Activated CD4-positive, alpha-beta T cell treated with anti-CD3 and anti-CD28 coated beads for 36 hours (primary cell): ENCODE measurements around the gene CCDC18. TPM values are rescaled to one million over a fixed set of nuclear protein-coding genes. Genes with fewer than 3 reads are reported as not detected.
"Not testable (repeated sequence)": the region's sequence is repeated elsewhere in the genome, so short reads cannot be mapped to it uniquely, and the experiment has no call there.

ENCODE experiments used
- ATAC-seq: fragments of 200-7000 bp; cut with Tn5 transposase; one replicate; pipeline ENCODE4 v1.10.0; 2021; ENCODE audit warnings: mild to moderate bottlenecking, moderate library complexity
- CTCF ChIA-PET: fragments of 350-600 bp; sonication (Branson Sonifier 250); formaldehyde crosslinking; loops from one replicate; lab custom pipeline; 2021; ENCODE audit warnings: antibody characterized with exemption; lab: Charles Lee
- POLR2A ChIA-PET: fragments of 350-600 bp; sonication (Branson Sonifier 250); formaldehyde crosslinking; loops from one replicate; lab custom pipeline; 2021; ENCODE audit warnings: antibody characterized with exemption, inconsistent platforms; lab: Charles Lee
- DNase-seq: peaks from one replicate; pipeline ENCODE4 v3.0.0-alpha.2; 2020
- H3K27ac Mint-ChIP-seq: one replicate; pipeline ENCODE4 v1.8.0; 2021; ENCODE audit warnings: mixed read lengths
- H3K27me3 Mint-ChIP-seq: one replicate; pipeline ENCODE4 v1.8.0; 2021; ENCODE audit warnings: mixed read lengths
- H3K36me3 Mint-ChIP-seq: one replicate; pipeline ENCODE4 v1.8.0; 2021; ENCODE audit warnings: low read depth, mixed read lengths
- H3K4me1 Mint-ChIP-seq: one replicate; pipeline ENCODE4 v1.8.0; 2021; ENCODE audit warnings: mixed read lengths
- H3K4me3 Mint-ChIP-seq: one replicate; pipeline ENCODE4 v1.8.0; 2021; ENCODE audit warnings: mild to moderate bottlenecking, moderate library complexity, mixed read lengths
- H3K9me3 Mint-ChIP-seq: one replicate; pipeline ENCODE4 v1.8.0; 2021; ENCODE audit warnings: low read depth, mixed read lengths
- intact Hi-C, 2 experiments: fragments of 100-400 bp; cut with DNase I in 1 of 2; cut with micrococcal nuclease in 1 of 2; formaldehyde crosslinking; loops; one replicate each; pipeline versions ENCODE4 v1.14.2 to v1.15.1; 2022 to 2024; cut with DNase I, micrococcal nuclease
- total RNA-seq, 2 experiments: library from RNA; stranded (reverse); gene quantifications; one replicate each; pipeline ENCODE4 v1.2.3, GENCODE V29; 2021

The CCDC18 gene
- total RNA-seq, 2 experiments from 2014 or later, result 18.8 to 23.9 TPM

DNA sequence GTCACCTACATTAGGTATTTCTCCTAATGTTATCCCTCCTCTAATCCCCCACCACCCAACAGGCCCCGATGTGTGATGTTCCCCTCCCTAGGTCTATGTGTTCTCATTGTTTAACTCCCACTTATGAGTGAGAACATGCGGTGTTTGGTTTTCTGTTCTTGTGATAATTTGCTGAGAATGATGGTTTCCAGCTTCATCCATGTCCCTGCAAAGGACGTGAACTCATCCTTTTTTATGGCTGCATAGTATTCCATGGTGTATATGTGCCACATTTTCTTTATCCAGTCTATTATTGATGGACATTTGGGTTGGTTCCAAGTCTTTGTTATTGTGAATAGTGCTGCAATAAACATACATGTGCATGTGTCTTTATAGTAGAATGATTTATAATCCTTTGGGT is 80.2 kb downstream of the CCDC18 start:
- H3K36me3 Mint-ChIP-seq, result peaks cover 44% of the 10 kb centered on the region
- DNase-seq, ATAC-seq, H3K4me3 Mint-ChIP-seq, H3K4me1 Mint-ChIP-seq, intact Hi-C loops, H3K27ac Mint-ChIP-seq, CTCF ChIA-PET, POLR2A ChIA-PET, H3K27me3 Mint-ChIP-seq: not testable (repeated sequence)
- peaks cover 21% of the 10 kb centered on the region for H3K9me3 Mint-ChIP-seq

DNA sequence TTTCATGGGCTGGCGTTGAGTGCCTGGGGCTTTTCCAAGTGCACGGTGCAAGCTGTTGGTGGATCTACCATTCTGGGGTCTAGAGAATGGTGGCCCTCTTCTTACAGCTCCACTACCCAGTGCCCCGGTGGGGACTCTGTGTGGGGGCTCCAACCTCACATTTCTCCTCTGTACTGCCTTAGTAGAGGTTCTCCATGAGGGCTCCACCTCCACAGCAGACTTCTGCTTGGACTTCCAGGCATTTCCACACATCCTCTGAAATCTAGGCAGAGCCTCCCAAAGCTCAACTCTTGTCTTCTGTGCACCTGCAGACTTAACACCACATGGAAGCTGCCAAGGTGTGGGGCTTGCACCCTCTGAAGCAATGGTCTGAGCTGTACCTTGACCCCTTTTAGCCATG is 82.1 kb downstream of the CCDC18 start:
- Mint-ChIP-seq H3K36me3 (peaks cover 62% of the 10 kb centered on the region), H3K4me3 (no peak overlapping the region), H3K27me3 (no peaks in the 10 kb centered on the region), H3K27ac (no peak overlapping the region), H3K4me1 (no peaks in the 10 kb centered on the region), H3K9me3 (peaks cover 27% of the 10 kb centered on the region)
- no peak for ATAC-seq
- no peak for DNase-seq
- CTCF ChIA-PET, result no interaction called here
- POLR2A ChIA-PET, result no interaction called here
- intact Hi-C loops, result no loop called here

DNA sequence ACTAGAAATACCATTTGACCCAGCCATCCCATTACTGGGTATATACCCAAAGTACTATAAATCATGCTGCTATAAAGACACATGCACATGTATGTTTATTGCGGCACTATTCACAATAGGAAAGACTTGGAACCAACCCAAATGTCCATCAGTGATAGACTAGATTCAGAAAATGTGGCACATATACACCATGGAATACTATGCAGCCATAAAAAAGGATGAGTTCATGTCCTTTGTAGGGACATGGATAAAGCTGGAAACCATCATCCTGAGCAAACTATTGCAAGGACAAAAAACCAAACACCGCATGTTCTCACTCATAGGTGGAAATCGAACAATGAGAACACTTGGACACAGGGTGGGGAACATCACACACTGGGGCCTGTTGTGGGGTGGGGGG is 88.4 kb downstream of the CCDC18 start:
- H3K9me3 Mint-ChIP-seq, intact Hi-C loops, ATAC-seq, DNase-seq, H3K27me3 Mint-ChIP-seq, POLR2A ChIA-PET, H3K4me3 Mint-ChIP-seq, H3K27ac Mint-ChIP-seq, H3K4me1 Mint-ChIP-seq: not testable (repeated sequence)
- CTCF ChIA-PET, result interaction anchor here (0.8 kb wide), 1 partner anchor 35 kb away, joined by 3 read pairs; no protein-coding TSS in a partner anchor
- peaks cover 41% of the 10 kb centered on the region for H3K36me3 Mint-ChIP-seq

DNA sequence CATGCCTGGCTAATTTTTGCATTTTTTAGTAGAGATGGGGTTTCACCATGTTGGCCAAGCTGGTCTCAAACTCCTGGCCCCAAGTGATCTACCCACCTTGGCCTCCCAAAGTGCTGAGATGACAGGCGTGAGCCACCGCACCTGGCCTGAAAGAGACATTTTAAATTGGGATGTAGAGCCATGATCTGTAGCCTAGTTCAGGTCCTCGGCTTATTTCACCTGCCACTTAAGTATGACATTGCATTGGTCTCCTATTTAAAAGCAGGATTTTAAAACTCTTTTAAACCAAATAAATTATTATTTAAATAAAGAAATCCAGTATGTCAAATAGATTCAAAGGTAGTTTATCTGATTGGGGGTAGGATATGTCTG is 94.7 kb downstream of the CCDC18 start:
- H3K36me3 Mint-ChIP-seq, result peaks cover 12% of the 10 kb centered on the region
- H3K4me3 Mint-ChIP-seq, ATAC-seq, H3K27me3 Mint-ChIP-seq, POLR2A ChIA-PET, DNase-seq, intact Hi-C loops, H3K4me1 Mint-ChIP-seq, H3K27ac Mint-ChIP-seq, H3K9me3 Mint-ChIP-seq: not testable (repeated sequence)
- CTCF ChIA-PET, result interaction anchor here (0.6 to 1.3 kb wide), 5 partner anchors 16 to 444 kb away, joined by 3 to 4 read pairs (median 4); partner anchors contain the start of gene RPL5

DNA sequence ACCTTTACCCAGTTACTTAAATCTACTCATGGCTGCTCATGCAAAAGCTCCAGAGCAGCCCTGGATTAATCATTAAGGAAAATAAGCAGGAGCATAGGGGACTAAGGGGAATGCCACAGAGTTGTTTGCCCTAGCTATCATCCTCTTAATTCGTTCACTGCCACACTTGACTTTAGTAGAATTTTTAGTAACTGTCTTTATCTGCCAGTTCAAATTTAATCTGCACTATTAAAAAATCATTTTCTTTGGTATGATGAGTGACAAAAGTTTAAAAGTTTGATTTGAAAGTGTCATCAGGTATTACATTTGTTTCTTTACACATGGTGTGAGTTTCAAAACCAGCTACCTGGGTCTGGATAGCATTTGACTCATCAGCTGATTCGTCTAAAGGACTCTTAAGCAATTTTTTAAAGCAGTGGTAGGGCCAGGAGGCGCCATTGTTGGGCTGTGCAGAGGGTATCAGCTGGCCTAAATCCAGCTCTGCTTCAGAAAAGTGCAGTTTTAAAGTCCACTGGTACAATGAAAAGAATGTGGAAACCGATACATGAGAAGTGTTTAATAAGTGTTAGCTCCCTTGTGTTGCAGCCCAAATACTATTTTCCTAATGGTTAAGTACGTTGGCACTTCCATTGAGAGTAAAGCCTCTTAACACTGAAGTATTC is 95.2 kb downstream of the CCDC18 start:
- ATAC-seq (no peak), DNase-seq (no peak)
- intact Hi-C loops, result no loop called here
- H3K4me3 Mint-ChIP-seq, result no peak overlapping the region
- peaks cover 17% of the 10 kb centered on the region for H3K36me3 Mint-ChIP-seq
- ChIA-PET CTCF (interaction anchor here (0.6 to 1.3 kb wide), 5 partner anchors 17 to 444 kb away, joined by 3 to 4 read pairs (median 4); partner anchors contain the start of gene RPL5), POLR2A (no interaction called here)
- H3K27ac Mint-ChIP-seq, result no peak overlapping the region
- no peaks in the 10 kb centered on the region for H3K27me3 Mint-ChIP-seq
- no peaks in the 10 kb centered on the region for H3K4me1 Mint-ChIP-seq
- peaks cover 7% of the 10 kb centered on the region for H3K9me3 Mint-ChIP-seq

DNA sequence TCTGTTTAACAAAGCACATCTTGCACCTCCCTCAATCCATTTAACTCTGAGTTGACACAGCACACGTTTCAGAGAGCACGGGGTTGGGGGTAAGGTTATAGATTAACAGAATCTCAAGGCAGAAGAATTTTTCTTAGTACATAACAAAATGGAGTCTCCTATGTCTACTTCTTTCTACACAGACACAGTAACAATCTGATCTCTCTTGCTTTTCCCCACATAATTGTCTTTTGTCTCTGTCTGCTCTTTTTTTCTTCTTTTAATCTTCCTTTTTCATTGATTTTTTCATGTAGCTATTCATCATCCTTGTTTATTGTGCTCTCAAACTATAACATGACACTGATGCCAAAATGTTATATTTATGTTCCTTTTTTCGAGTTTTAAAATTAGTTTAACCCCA is 97.0 kb downstream of the CCDC18 start:
- POLR2A ChIA-PET, H3K27ac Mint-ChIP-seq, H3K9me3 Mint-ChIP-seq, H3K27me3 Mint-ChIP-seq, DNase-seq, H3K4me1 Mint-ChIP-seq, H3K4me3 Mint-ChIP-seq, intact Hi-C loops, ATAC-seq: not testable (repeated sequence)
- peaks cover 23% of the 10 kb centered on the region for H3K36me3 Mint-ChIP-seq
- CTCF ChIA-PET, result interaction anchor here (1.7 kb wide), 1 partner anchor 27 kb away, joined by 7 read pairs; no protein-coding TSS in a partner anchor

DNA sequence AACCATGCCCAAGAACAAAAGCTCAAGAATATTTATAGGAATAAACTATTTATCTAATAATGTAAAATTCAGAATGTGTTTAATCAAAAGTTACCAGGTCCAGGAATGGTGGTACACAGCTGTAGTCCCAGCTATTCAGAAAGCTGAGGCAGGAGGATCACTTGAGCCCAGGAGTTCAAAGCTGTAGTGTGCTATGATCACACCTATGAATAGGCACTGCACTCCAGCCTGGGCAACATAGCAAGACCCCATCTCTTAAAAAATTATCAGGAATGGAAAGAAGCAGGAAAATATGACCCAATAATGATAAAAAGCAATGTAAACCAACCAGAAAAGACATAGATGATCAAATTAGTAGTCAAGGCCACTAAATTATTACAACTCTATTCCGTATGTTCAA is 103.0 kb downstream of the CCDC18 start:
- ChIA-PET CTCF (interaction anchor here (0.6 kb wide), 1 partner anchor 280 kb away, joined by 4 read pairs; no protein-coding TSS in a partner anchor), POLR2A (no interaction called here)
- H3K9me3 Mint-ChIP-seq, result peaks cover 7% of the 10 kb centered on the region

DNA sequence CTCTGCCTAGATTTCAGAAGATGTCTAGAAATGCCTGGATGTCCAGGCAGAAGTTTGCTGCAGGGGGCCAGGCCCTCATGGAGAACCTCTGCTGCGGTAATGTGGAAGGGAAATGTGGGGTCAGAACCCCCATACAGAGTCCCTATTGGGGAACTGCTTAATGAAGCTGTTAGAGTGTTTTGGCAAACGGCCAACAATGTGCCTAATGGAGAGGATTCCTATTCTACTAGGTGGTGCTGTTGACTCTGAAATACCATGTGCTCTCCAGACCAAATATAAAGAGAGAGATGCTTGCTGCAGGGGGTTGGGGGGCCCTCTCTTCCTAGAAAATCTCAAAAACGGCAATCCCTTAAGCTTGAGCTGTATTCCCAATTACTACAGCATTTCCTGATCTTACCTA is 108.0 kb downstream of the CCDC18 start:
- Mint-ChIP-seq H3K9me3 (peaks cover 4% of the 10 kb centered on the region), H3K27ac (no peak overlapping the region), H3K4me3 (no peak overlapping the region), H3K4me1 (no peaks in the 10 kb centered on the region), H3K27me3 (no peaks in the 10 kb centered on the region), H3K36me3 (peaks cover 45% of the 10 kb centered on the region)
- ATAC-seq, result no peak
- CTCF ChIA-PET, result no interaction called here
- no peak for DNase-seq
- POLR2A ChIA-PET, result no interaction called here
- intact Hi-C loops, result no loop called here

More for the DNA sequence above, 103.0 kb downstream of the CCDC18 start:
- H3K27me3 Mint-ChIP-seq, result no peaks in the 10 kb centered on the region
- H3K4me1 Mint-ChIP-seq, result no peaks in the 10 kb centered on the region
- ATAC-seq (no peak), DNase-seq (no peak)
- intact Hi-C loops, result no loop called here
- peaks cover 37% of the 10 kb centered on the region for H3K36me3 Mint-ChIP-seq
- no peak overlapping the region for H3K27ac Mint-ChIP-seq
- H3K4me3 Mint-ChIP-seq, result no peak overlapping the region

DNA sequence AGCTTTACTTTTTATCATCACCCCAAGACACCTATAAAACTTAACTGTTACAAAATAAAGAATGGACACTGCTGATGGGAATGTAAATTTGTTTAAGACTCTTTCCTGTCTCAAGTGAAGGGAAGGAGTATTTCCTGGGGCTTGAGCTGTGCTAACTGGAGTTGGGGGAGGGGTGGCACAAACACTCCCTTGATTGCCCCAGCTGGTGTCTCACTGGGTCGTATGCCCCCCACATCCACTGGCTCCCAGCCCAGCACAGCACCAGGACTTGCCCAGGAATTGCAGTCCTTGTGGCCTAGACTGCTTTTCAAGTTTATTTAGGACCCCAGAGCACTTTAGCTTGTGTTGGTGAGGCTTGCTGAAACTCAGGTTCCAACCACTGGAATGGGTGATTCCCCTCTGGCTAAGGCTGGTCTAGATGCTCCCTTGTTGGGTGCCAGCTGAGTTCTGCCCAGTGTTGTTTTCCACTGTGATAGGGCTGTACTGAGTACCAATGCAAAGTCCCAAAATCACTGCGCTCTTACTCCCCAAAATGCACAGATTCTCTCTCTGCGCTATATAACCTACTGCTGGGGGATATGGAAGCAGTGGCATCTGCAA is 116.1 kb downstream of the CCDC18 start:
- no peak overlapping the region for H3K4me3 Mint-ChIP-seq
- H3K36me3 Mint-ChIP-seq, result peaks cover 12% of the 10 kb centered on the region
- H3K9me3 Mint-ChIP-seq, result no peaks in the 10 kb centered on the region
- CTCF ChIA-PET, result interaction anchor here (0.7 to 1.3 kb wide), 2 partner anchors 8 to 19 kb away, joined by 3 to 5 read pairs; no protein-coding TSS in a partner anchor
- POLR2A ChIA-PET, result no interaction called here
- no peak for ATAC-seq
- no peak overlapping the region for H3K27ac Mint-ChIP-seq
- H3K27me3 Mint-ChIP-seq, result no peaks in the 10 kb centered on the region
- intact Hi-C loops, result no loop called here
- DNase-seq, result no peak
- no peaks in the 10 kb centered on the region for H3K4me1 Mint-ChIP-seq

DNA sequence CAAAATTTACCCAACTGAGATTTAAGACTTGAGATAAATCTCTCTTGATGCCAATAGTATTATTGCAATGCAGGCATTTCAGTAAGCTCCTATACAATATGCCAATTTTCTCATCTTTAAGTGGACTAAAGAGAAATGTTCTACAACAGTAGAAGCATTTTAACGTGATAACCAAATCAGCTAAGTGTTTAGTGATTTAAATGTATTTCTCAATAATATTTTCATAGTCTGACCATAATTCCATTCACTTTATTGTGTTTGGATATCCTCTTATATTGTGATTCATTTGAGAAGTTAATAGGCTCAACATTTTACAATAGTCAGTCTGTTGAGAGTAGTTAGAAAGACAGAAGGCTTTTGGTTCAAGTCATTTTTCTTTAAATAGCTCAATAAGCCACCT is 120.6 kb downstream of the CCDC18 start:
- ATAC-seq, result no peak
- H3K4me3 Mint-ChIP-seq, result no peak overlapping the region
- no peaks in the 10 kb centered on the region for H3K9me3 Mint-ChIP-seq
- CTCF ChIA-PET, result interaction anchor here (0.6 to 1.2 kb wide), 3 partner anchors 127 to 542 kb away, joined by 3 to 4 read pairs (median 3); no protein-coding TSS in a partner anchor
- no peak for DNase-seq
- intact Hi-C loops, result loop anchor here (5.0 to 10.0 kb wide), 4 partner anchors 136 to 544 kb away; partner anchors contain the start of gene FNBP1L (in 1 of the 2)
- H3K36me3 Mint-ChIP-seq, result peaks cover 6% of the 10 kb centered on the region
- no peaks in the 10 kb centered on the region for H3K4me1 Mint-ChIP-seq
- no peak overlapping the region for H3K27ac Mint-ChIP-seq
- POLR2A ChIA-PET, result no interaction called here
- H3K27me3 Mint-ChIP-seq, result no peaks in the 10 kb centered on the region

DNA sequence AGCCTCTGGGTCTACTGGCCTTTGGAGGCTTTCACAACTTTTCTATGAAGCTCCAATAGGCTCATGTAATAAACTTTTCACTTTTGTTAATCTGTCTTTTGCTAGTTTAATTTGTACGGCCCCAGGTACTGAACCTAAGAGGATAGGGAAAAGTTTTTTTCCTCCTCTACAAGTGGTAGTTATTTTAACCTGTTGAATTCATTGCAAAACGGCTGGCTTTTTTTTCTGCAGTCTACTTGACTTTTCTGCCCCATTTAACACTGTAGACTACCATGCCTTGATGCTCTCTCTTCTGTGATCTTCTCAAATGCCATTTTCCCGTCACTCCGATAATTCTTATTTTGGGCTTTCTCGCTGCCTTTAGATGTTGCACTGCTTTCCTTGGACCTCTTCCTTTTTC is 121.6 kb downstream of the CCDC18 start:
- Mint-ChIP-seq H3K9me3 (no peaks in the 10 kb centered on the region), H3K36me3 (peaks cover 6% of the 10 kb centered on the region), H3K4me1 (no peaks in the 10 kb centered on the region), H3K4me3 (no peak overlapping the region), H3K27ac (no peak overlapping the region), H3K27me3 (no peaks in the 10 kb centered on the region)
- no peak for ATAC-seq
- POLR2A ChIA-PET, result no interaction called here
- intact Hi-C loops, result loop anchor here (5.0 to 10.0 kb wide), 4 partner anchors 135 to 543 kb away; partner anchors contain the start of gene FNBP1L (in 1 of the 2)
- no peak for DNase-seq
- CTCF ChIA-PET, result interaction anchor here (1.1 to 1.2 kb wide), 2 partner anchors 512 to 541 kb away, joined by 3 read pairs; no protein-coding TSS in a partner anchor
